CD14-positive monocyte (primary cell): ENCODE results near the gene CACNG3. TPM values are rescaled to one million over a fixed set of nuclear protein-coding genes. Genes with fewer than 3 reads are reported as not detected.

Source experiments
- DNase-seq, 3 donors: peaks; one replicate each; pipeline ENCODE4 v3.0.0-alpha.2; 2011 to 2022
- H2AFZ ChIP-seq: 2 replicates; pipeline ENCODE4 v1.6.0; 2012; ENCODE audit warnings: mild to moderate bottlenecking, low read depth, low read length, inconsistent platforms; ENCODE audit not compliant: insufficient read depth, poor library complexity, severe bottlenecking
- H3K27ac ChIP-seq, 2 donors: 1 replicate in 1 of 2; 2 replicates in 1 of 2; pipeline ENCODE4 v1.5.1; 2012 to 2013; ENCODE audit warnings: low read length in 2 of 2, control low read depth in 1 of 2, inconsistent platforms in 1 of 2, low read depth in 1 of 2, mild to moderate bottlenecking in 1 of 2
- H3K27me3 ChIP-seq, 2 donors: one replicate each; pipeline versions ENCODE4 v1.6.0 to v1.6.1; 2011 to 2013; ENCODE audit warnings: low read length in 2 of 2; ENCODE audit not compliant: control insufficient read depth in 2 of 2, insufficient read depth in 2 of 2
- H3K36me3 ChIP-seq, 2 donors: replicated peaks in 1 of 2; 1 replicate in 1 of 2; 2 replicates in 1 of 2; pipeline versions ENCODE4 v1.5.1 to v1.6.1; 2012 to 2013; ENCODE audit warnings: low read length in 2 of 2, control low read depth in 1 of 2, inconsistent platforms in 1 of 2, mild to moderate bottlenecking in 1 of 2; ENCODE audit not compliant: insufficient read depth in 2 of 2, control insufficient read depth in 1 of 2
- H3K4me1 ChIP-seq, 2 donors: 1 replicate in 1 of 2; 2 replicates in 1 of 2; pipeline versions ENCODE4 v1.5.1 to v1.6.1; 2012 to 2013; ENCODE audit warnings: low read length in 2 of 2, control low read depth in 1 of 2, inconsistent platforms in 1 of 2, mild to moderate bottlenecking in 1 of 2, moderate library complexity in 1 of 2; ENCODE audit not compliant: insufficient read depth in 2 of 2, control insufficient read depth in 1 of 2
- H3K4me2 ChIP-seq: replicated peaks from 2 replicates; pipeline ENCODE3; 2012; ENCODE audit warnings: low read length, moderate library complexity, mild to moderate bottlenecking; ENCODE audit not compliant: poor library complexity, severe bottlenecking; ENCODE audit errors: extremely low read depth
- H3K4me3 ChIP-seq, 3 experiments: fragments of 200-600 bp in 1 of 3; sonication (generic) in 1 of 3; replicated peaks in 1 of 3; 1 replicate in 2 of 3; 2 replicates in 1 of 3; pipeline ENCODE4 v1.5.1; 2011 to 2013; ENCODE audit warnings: low read length in 3 of 3, mild to moderate bottlenecking in 3 of 3, control low read depth in 2 of 3, low read depth in 2 of 3, inconsistent platforms in 1 of 3, moderate library complexity in 1 of 3
- H3K79me2 ChIP-seq: 2 replicates; pipeline ENCODE4 v1.6.0; 2012; ENCODE audit warnings: mild to moderate bottlenecking, control low read depth, inconsistent platforms, low read length, moderate library complexity; ENCODE audit not compliant: insufficient read depth
- H3K9ac ChIP-seq: 2 replicates; pipeline ENCODE4 v1.6.0; 2017; ENCODE audit warnings: low read length, mild to moderate bottlenecking; ENCODE audit not compliant: insufficient read depth, poor library complexity, severe bottlenecking
- H3K9me3 ChIP-seq, 2 donors: replicated peaks in 1 of 2; 1 replicate in 1 of 2; 2 replicates in 1 of 2; pipeline versions ENCODE4 v1.5.1 to v1.6.1; 2012 to 2013; ENCODE audit warnings: low read length in 2 of 2, control low read depth in 1 of 2; ENCODE audit not compliant: control insufficient read depth in 1 of 2, insufficient read depth in 1 of 2
- H4K20me1 ChIP-seq: 2 replicates; pipeline ENCODE4 v1.6.0; 2012; ENCODE audit warnings: mild to moderate bottlenecking, low read length, control low read depth, moderate library complexity; ENCODE audit not compliant: insufficient read depth
- H3K27ac Mint-ChIP-seq, 7 donors: one replicate each; pipeline ENCODE4 v1.8.0; 2020; ENCODE audit warnings: mild to moderate bottlenecking in 7 of 7, mixed read lengths in 7 of 7, moderate library complexity in 6 of 7, inconsistent platforms in 2 of 7
- H3K27me3 Mint-ChIP-seq, 3 donors: one replicate each; pipeline ENCODE4 v1.8.0; 2021 to 2022; ENCODE audit warnings: low read depth in 3 of 3, mild to moderate bottlenecking in 3 of 3, mixed read lengths in 3 of 3, moderate library complexity in 3 of 3, inconsistent platforms in 1 of 3
- H3K36me3 Mint-ChIP-seq, 2 donors: one replicate each; pipeline ENCODE4 v1.8.0; 2020; ENCODE audit warnings: mixed read lengths in 2 of 2, inconsistent platforms in 1 of 2, mild to moderate bottlenecking in 1 of 2
- H3K4me1 Mint-ChIP-seq: one replicate; pipeline ENCODE4 v1.8.0; 2020; ENCODE audit warnings: mild to moderate bottlenecking, mixed read lengths
- H3K4me3 Mint-ChIP-seq, 2 donors: one replicate each; pipeline ENCODE4 v1.8.0; 2020; ENCODE audit warnings: mild to moderate bottlenecking in 2 of 2, mixed read lengths in 2 of 2, moderate library complexity in 1 of 2
- H3K9me3 Mint-ChIP-seq, 7 donors: one replicate each; pipeline ENCODE4 v1.8.0; 2020 to 2022; ENCODE audit warnings: mixed read lengths in 7 of 7, mild to moderate bottlenecking in 6 of 7, moderate library complexity in 6 of 7, inconsistent platforms in 2 of 7
- CTCF ChIP-seq: fragments of 200-600 bp; IDR thresholded peaks from one replicate; pipeline ENCODE4 v1.8.0; 2022; ENCODE audit warnings: antibody characterized with exemption, mild to moderate bottlenecking
- WGBS: methylation state at CpG from one replicate; pipeline ENCODE4 v1.1.5; 2013; ENCODE audit warnings: missing lambda C conversion rate; ENCODE audit not compliant: insufficient coverage; 5-methylcytosine and 5-hydroxymethylcytosine counted together
- intact Hi-C, 2 donors: fragments of 100-400 bp; cut with micrococcal nuclease; formaldehyde crosslinking; loops; one replicate each; pipeline versions ENCODE4 v1.15.0 to v1.15.1; 2023
- polyA plus RNA-seq, 3 donors: library from polyadenylated mRNA; depleted of rRNA in 1 of 3; unstranded in 2 of 3; stranded (reverse) in 1 of 3; fragments of 300-500 nt in 2 of 3; fragments of >200 nt in 1 of 3; fragmentation: Illumina TruSeq in 2 of 3; gene quantifications; 1 replicate in 2 of 3; 2 replicates in 1 of 3; pipeline ENCODE4 v1.2.3, GENCODE V29; 2012 to 2021

CACNG3 gene
- polyA plus RNA-seq, 3 donors: not detected

- H3K27ac Mint-ChIP-seq: no peak overlapping the region
- TF ChIP-seq CTCF: no peak
- Histone ChIP-seq H2AFZ (no peak overlapping the region), H3K27me3 (peaks cover 0 to 4% of the 10 kb centered on the region in 2 donors), H3K9ac (no peak overlapping the region), H3K9me3 (no peaks in the 10 kb centered on the region), H3K4me3 (no peak overlapping the region), H3K4me1 (no peaks in the 10 kb centered on the region), H3K36me3 (no peaks in the 10 kb centered on the region), H3K79me2 (no peaks in the 10 kb centered on the region), H3K4me2 (no peak overlapping the region), H4K20me1 (no peaks in the 10 kb centered on the region), H3K27ac (no peak overlapping the region)
- 100% methylated on average over 1 of the region's 4 CpGs for WGBS
- DNase-seq: no peak
- no peaks in the 10 kb centered on the region for H3K36me3 Mint-ChIP-seq
- no peak overlapping the region for H3K4me3 Mint-ChIP-seq
- intact Hi-C loops: no loop called here
- H3K4me1 Mint-ChIP-seq: no peaks in the 10 kb centered on the region
- H3K27me3 Mint-ChIP-seq: peaks cover 4 to 15% (median 9%) of the 10 kb centered on the region in 3 donors
- peaks cover 0 to 2% (median 0%) of the 10 kb centered on the region in 7 donors for H3K9me3 Mint-ChIP-seq
Observed at GRCh38 chr16:24246911-24247607, 9.1 kb upstream of the CACNG3 start.

- DNase-seq: peak; percentile 12 to 44 (median 40)
- Mint-ChIP-seq H3K27ac (no peak overlapping the region), H3K9me3 (peaks cover 0 to 10% (median 5%) of the 10 kb centered on the region in 7 donors), H3K4me1 (peaks cover 3% of the 10 kb centered on the region), H3K27me3 (peaks cover 39 to 44% (median 44%) of the 10 kb centered on the region in 3 donors), H3K4me3 (peak overlapping the region in 1 of 2 donors; percentile 68), H3K36me3 (no peaks in the 10 kb centered on the region)
- H3K4me3 ChIP-seq: no peak overlapping the region
- H3K4me1 ChIP-seq: no peaks in the 10 kb centered on the region
- no peak overlapping the region for H3K4me2 ChIP-seq
- intact Hi-C loops: loop anchor here in 1 of 2 donors (10.0 kb wide), 1 partner anchor 518 kb away; no protein-coding TSS in a partner anchor
- peak; percentile 92 for TF ChIP-seq CTCF
- no peaks in the 10 kb centered on the region for H3K36me3 ChIP-seq
- no peak overlapping the region for H3K9ac ChIP-seq
- no peaks in the 10 kb centered on the region for H4K20me1 ChIP-seq
- H2AFZ ChIP-seq: no peak overlapping the region
- peaks cover 20 to 41% of the 10 kb centered on the region in 2 donors for H3K27me3 ChIP-seq
- H3K27ac ChIP-seq: no peak overlapping the region
- H3K79me2 ChIP-seq: no peaks in the 10 kb centered on the region
- WGBS: 20% methylated on average over 3 of the region's 7 CpGs
- H3K9me3 ChIP-seq: no peaks in the 10 kb centered on the region
Observed at GRCh38 chr16:24253192-24253591, 2.9 kb upstream of the CACNG3 start.
